ENCODE measurements around the gene ULK2.

Gene ULK2

GRCh38 chr17:19799796-19800195, 67.9 kb downstream of the ULK2 start:
- no peak for TF ChIP-seq CTCF (IDR thresholded peaks at IDR 0.05; ENCODE audit: insufficient read depth, missing control alignments)
- FAIRE-seq (no peak), DNase-seq (ENCODE audit: insufficient read length, low spot score) (no peak)

- no peak for FAIRE-seq
- no peak for TF ChIP-seq CTCF (IDR thresholded peaks at IDR 0.05; ENCODE audit: insufficient read depth, missing control alignments)
- DNase-seq (ENCODE audit: insufficient read length, low spot score), result no peak
Observed at GRCh38 chr17:19796457-19796856, 71.3 kb downstream of the ULK2 start.

- FAIRE-seq (no peak), DNase-seq (ENCODE audit: insufficient read length, low spot score) (no peak)
- no peak for TF ChIP-seq CTCF (IDR thresholded peaks at IDR 0.05; ENCODE audit: insufficient read depth, missing control alignments)
Observed at GRCh38 chr17:19791918-19792550, 75.7 kb downstream of the ULK2 start.

GRCh38 chr17:19787733-19788357, 79.9 kb downstream of the ULK2 start:
- FAIRE-seq (no peak), DNase-seq (ENCODE audit: insufficient read length, low spot score) (no peak)
- no peak for TF ChIP-seq CTCF (IDR thresholded peaks at IDR 0.05; ENCODE audit: insufficient read depth, missing control alignments)

GRCh38 chr17:19785854-19786253, 81.9 kb downstream of the ULK2 start:
- DNase-seq (ENCODE audit: insufficient read length, low spot score) (no peak), FAIRE-seq (no peak)
- TF ChIP-seq CTCF (IDR thresholded peaks at IDR 0.05; ENCODE audit: insufficient read depth, missing control alignments), result peak; percentile 23

GRCh38 chr17:19781488-19782458, 86.0 kb downstream of the ULK2 start:
- FAIRE-seq, result no peak
- DNase-seq (ENCODE audit: insufficient read length, low spot score), result no peak
- TF ChIP-seq CTCF (IDR thresholded peaks at IDR 0.05; ENCODE audit: insufficient read depth, missing control alignments), result no peak
